ENCODE data around the gene DTX1.
"Not testable (repeated sequence)": the region's sequence is repeated elsewhere in the genome, so short reads cannot be mapped to it uniquely, and the experiment has no call there.

DTX1 gene

GRCh38 chr12:113137861-113138783 lies 81.6 kb downstream of the DTX1 start:
- no peak for DNase-seq (ENCODE audit: low spot score)

GRCh38 chr12:113138826-113139225 lies 82.3 kb downstream of the DTX1 start:
- DNase-seq (ENCODE audit: low spot score): no peak

GRCh38 chr12:113140706-113141105 lies 84.2 kb downstream of the DTX1 start:
- DNase-seq (ENCODE audit: low spot score): no peak

- not testable (repeated sequence) for DNase-seq (ENCODE audit: low spot score)
Observed at GRCh38 chr12:113141716-113142115, 85.2 kb downstream of the DTX1 start.

GRCh38 chr12:113142173-113142885 lies 85.8 kb downstream of the DTX1 start:
- DNase-seq (ENCODE audit: low spot score): no peak

- DNase-seq (ENCODE audit: low spot score): no peak
Observed at GRCh38 chr12:113142886-113143332, 86.4 kb downstream of the DTX1 start.

- no peak for DNase-seq (ENCODE audit: low spot score)
Observed at GRCh38 chr12:113143959-113144358, 87.4 kb downstream of the DTX1 start.

GRCh38 chr12:113144806-113145205 lies 88.3 kb downstream of the DTX1 start:
- DNase-seq (ENCODE audit: low spot score): no peak

GRCh38 chr12:113145720-113146551 lies 89.4 kb downstream of the DTX1 start:
- DNase-seq (ENCODE audit: low spot score): no peak

- DNase-seq (ENCODE audit: low spot score): no peak
Observed at GRCh38 chr12:113146999-113147398, 90.5 kb downstream of the DTX1 start.
